HL-60/S4 (cell line): ENCODE measurements around the gene PDZD8.

ENCODE experiments used
- in situ Hi-C: fragments of 300-500 bp; cut with MboI; formaldehyde crosslinking; loops from 2 replicates; pipeline ENCODE4 v1.14.3; 2022; ENCODE audit warnings: low sequenced_read_pairs

Gene PDZD8

DNA sequence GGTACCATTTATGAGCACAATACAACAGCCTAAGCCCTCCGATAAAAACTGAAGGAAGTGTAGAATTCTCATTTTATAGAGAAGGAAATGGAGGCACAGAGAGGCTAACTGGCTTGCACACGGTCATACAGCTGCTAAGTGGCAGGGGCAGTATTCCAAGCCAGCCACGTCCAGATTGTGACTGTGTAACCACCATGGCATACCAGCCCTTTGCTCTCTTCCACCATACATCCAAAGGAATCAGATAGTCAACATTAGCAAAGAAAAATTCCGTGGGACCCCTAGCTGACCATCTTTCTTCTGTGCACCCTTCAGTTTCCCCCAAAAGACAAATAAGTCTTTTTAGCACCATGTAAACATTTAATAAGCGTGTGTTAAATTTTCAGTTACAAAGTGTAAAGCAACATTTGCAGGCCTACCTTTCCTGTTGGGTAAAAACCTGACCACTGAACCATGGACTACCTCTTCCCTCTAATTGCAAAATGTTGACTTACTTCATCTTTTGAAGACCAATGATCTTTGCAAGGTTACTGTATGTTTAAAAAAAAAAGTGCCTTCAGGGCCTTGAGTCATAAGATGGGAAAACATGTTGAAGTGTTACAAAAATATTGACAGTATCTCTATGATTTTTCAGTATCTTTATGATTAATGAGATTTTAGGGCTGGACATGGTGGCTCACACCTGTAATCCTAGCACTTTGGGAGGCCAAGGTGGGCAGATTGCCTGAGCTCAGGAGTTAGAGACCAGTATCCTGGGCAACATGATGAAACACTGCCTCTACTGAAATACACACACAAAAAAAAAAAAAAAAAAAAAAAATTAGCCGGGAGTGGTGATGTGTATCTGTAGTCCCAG is 24.3 kb upstream of the PDZD8 start:
- in situ Hi-C loops = no loop called here

DNA sequence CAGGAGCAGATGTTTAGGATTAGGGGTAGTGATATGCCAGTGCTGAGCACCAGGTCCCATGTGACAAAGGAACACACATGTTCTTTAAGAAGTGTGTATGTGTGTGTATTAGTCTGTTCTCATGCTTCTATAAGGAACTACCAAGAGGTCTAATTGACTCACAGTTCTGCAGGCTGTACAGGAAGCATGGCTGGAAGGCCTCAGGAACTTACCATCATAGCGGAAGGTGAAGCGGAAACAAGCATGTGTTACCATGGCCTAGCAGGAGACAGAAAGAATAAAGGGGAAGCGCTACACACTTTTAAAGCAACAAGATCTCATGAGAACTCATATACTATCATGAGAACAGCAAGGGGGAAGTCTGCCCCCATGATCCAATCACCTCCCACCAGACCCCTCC is 22.8 kb upstream of the PDZD8 start:
- in situ Hi-C loops = no loop called here

DNA sequence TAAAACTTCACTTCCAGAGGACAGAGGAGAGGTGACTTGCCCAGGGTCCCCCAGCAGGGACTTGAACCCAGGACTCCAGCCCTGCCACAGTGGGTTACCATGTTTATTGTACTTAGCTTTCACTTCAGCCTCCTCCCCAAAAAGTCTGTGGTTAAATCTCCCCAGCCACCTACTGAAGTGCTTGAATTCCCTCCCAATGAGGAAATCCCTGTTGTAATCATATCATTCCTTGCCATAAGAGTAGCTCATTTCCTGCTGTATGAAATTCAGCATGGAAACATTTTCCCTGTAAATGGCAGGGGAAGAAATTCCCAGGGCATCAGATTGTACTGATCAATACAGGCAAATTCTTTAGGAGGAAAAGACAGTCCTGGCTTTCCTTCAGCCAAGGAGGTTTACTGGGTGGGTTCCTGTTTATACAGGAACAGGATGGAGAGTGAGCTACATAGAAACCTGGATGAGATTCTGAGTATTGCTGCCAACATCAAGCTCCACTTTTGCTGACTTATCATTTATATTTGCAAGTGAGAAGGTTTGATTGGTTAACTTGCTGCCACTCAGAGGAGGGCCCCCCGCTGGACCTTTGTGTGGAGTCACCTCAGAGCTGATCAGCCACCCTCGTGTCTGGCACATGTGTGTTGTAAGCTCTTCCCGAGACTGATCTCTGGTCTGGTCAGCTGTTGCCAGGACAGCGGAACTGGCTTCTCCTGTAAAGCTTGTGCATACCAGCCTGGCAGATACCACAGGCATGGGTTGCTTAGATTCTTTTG is 16.4 kb upstream of the PDZD8 start:
- in situ Hi-C loops = no loop called here

DNA sequence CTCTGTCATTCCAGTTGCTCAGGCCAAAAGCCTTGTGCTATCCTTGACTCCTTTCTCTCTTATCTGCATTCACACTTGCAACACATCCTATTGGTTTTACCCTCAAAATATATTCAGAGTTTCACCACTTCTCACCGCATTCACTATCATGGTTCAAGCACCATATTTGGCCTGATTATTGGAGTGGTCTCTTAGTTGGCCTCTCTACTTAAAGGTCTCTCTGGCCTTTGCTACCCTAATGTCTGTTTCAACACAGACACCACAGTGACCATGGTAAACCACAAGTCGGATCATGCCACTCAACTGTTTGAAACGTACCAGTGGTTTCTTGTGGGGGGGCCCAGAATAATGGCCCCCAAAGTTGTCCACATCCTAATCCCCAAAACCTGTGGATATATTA is 15.2 kb upstream of the PDZD8 start:
- in situ Hi-C loops = no loop called here

DNA sequence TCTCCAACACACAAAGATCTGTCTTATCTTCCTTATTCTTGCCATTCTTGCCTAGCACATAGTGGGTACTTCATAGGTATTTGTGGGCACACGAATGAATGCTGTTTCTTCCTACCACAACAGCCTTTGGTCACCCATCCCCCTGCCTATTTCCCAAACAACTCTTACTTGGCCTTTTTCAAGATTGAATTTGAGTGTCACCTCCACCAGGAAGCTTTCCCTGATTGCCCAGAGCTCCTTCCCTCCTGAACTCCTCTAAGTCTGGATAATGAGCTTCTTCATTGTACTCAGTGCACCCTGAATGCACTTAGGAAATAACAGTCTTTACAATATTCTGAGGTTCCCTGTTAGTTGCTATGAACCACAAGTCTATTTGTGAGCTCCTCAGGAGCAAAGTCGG is 11.6 kb upstream of the PDZD8 start:
- in situ Hi-C loops = no loop called here

DNA sequence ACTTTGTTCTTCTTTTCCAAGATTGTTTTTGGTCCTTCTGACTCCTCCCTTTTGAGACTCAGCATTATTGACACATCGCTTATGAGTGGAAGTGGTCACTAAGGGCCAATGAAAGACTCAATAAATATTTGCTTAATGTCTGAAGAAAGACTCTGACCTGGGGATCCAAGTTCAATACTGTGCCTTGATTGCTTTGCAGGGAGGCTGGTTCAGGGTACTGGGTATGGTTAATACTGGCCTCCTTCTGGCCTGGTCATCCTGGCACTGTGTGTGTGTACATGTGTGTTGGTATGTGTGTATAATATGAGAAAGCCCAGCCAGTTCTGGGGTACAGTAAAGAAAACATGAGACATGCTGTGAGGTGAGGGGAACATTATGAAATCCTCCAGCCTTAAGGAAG is 7.6 kb upstream of the PDZD8 start:
- in situ Hi-C loops = no loop called here

DNA sequence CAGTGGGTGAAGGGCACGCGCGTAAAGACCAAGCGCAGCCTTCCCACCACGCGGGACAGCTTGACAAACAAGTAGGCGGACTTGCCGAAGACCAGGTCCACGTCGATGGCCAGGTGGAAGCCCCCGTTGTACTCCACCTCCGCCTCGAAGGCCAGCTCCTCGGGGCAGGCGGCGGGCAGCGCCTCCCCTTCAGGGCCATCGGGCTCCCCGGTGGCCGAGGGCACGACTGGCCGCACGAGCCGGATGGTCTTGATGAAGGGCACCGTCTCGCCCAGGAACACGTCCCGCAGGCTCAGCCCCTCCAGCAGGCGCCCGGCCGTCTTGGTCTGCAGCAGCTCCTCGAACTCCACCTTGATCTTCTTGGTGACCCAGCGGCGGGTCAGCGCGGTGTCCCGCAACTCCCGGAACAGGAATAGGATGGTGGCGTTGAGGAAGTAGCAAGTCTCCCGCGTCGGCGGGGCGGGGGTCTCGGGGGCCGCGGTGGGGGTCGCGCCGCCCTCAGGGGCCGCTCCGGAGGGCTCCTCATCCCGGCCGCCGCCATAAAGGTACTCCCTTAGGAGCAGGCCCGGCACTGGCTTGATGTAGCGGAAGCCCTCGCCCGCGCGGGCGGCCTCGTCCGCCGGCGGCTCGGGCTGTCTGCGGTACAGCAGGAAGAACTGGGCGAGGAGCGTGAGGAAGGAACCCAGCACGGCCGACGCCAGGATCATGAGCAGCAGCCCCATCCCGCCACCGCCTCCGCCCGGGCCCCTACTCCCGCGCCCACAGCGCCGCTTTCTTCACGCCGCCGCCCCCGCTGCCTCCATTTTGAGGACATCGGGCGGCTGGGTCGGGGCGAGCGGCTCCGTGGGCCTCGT is 507 bp downstream of the PDZD8 start:
- in situ Hi-C loops = no loop called here

DNA sequence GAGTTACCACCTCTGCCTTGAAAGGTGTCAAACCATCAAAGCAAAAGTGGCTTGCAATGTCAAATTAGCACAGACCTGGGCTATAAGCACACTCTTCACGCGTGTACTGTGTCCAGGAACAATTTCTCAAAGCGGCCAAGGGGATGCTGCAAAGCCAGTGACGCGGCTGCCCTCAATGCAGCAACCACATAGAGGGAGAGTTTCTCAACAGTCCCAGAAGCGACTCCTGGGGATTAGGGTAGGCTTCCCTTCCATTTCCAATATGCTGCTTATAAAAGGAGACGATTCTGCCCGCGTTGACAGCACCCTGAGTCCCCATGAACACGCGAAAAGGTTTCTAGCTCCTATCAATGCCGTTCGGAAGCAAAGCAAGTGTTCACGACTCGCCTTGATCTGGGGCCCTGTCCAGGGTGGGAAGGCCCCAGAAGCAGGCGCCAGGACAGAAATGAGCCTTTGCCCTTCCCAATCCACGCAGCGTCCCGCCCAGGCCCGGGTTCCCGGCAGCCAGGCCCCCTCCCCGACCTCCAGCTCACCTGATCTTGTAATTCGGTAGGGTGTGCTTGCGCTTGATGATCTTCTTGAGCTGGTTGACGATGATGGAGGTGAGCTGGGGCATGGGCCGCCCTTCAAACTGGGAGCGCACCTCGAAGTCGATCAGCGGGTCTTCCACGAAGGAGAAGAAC is 1.3 kb downstream of the PDZD8 start:
- in situ Hi-C loops = no loop called here

DNA sequence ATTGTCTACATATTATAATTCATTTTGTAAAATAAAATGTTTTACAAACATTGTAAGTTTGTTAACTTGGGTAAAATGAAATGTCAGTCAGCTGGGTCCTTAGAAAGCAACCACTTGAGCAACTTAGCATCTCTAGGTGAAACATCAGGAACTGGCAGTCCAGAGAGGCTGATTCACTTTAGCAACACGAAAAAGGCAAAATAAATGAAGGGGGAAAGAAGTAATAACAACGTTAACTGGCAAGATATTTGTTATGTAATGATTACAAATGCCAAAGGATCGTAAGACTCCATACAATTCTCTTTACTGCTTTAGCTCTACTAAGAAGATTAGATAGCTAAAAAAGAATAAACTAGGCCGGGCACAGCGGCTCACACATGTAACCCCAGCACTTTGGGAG is 5.0 kb downstream of the PDZD8 start:
- in situ Hi-C loops = no loop called here

DNA sequence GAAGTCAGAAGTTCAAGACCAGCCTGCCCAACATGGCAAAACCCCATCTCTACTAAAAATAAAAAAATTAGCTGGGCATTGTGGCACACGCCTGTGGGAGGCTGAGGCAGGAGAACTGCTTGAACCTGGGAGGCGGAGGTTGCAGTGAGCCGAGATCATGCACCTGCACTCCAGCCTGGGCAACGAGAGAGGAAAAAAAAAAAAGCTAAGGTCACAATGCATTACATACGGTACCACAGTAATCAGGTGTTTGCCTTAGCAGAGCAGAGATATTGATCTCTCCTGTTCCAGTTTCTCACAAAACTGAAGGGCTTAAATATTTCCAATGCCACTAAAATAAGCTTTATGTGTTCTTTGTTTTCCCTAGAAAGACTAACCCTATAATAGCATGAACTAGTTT is 7.5 kb downstream of the PDZD8 start:
- in situ Hi-C loops = no loop called here

DNA sequence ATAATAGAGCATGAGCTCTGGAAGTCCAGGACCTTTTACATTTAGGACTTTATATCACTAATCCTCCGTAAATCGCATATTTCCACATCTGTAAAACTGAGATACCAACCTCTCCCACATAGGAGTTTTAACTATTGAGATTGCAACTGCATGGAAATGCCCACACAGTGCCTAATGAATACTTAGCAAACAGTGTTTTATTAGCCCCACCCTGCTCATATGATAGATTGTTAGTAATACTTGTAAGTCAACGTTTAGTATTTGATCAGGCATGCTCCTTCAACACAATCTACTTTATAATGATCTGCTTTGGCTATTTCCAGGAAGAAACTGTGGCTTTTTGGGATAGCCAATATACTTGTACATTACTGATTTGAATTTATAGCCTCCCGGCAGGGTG is 8.5 kb downstream of the PDZD8 start:
- in situ Hi-C loops = no loop called here

DNA sequence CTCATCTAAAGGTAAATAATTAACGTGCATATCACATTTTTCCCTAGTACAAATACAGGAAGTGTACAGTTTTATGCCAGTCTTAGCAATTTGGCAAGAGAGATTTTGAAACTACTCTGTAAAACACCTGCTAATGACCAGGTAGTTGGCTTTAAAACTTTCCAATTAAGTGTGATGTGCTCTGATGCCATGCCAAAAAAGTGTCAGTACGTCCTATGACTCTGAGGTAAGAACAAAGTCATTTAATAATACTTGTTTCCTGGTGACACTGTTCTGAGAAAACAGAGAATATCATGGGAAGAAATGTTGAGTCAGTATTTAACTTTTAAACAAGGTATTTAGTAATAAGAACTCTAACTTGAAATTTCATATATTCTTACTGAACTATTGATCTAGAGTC is 9.6 kb downstream of the PDZD8 start:
- in situ Hi-C loops = no loop called here

DNA sequence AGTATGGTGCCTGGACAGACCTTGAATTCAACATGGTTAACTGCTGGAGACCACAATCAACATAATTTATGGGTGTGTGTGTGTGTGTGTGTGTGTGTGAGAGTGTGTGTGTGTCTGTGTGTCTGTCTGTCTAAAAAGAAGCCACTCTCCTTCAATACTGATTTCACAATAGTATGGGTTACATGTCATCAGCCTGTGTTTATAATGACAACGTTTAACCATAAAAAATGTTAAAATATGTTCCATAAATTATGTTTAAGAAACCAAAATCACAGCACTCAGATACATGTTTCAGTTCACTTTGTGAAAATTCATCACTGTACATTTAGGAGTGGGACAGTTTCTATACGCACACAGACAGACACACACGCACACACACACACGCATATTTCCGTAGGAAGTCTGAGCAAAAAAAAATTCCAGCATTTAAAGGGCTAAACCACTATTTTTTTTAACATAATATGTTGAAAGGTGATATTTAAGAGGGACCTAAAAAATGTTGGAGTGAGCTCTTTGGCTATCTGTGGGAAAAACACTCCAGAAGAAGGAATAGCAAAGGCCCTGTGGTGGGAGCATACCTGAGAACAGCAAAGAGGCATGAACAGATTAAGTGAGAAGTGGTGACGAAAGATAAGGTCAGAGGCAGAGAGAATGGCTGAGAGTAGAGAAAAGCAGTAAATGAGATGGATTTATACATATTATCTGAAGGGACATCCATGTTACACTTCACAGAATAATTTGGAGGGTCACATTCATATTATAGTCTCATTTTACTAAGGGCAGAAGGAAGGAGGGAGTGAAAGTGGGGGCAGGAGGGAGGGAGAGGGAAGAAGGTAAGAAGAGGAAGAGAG is 10.9 kb downstream of the PDZD8 start:
- in situ Hi-C loops = no loop called here

DNA sequence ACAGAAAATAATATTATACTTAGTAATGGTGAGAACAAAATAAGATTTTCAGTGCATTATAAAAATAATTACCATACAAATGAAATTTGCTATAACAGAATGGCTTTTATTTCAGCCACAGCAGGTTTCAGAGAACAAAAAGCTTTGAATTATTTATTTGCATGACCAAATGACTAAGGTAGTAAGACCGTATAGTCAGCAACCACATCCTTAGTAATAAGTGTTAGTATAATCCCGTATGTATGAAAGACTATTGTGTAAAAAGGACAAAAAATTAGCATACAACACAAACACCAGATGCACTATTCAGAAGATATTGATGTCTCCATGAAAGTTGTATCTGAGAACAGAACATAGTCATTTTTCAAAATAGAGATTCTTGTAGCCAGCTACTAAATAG is 12.2 kb downstream of the PDZD8 start:
- in situ Hi-C loops = no loop called here

DNA sequence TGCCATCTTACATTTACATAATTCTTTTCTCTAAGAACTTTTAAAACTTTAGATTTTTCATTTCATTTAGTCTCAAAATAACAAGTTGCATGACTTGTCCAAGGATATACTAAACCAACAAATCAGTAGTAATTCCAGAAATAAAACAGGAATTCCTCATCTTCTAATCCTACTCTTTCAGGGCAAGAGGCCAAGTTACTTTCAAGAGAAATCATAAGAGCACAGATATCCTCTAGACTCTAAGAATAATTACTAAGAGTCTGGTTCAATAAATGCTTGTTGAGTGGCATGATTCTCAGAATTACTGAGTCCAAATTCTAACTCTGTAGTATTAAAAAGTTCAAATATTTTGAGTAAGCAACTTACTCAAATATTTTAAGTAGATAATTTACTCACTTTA is 12.9 kb downstream of the PDZD8 start:
- in situ Hi-C loops = no loop called here

DNA sequence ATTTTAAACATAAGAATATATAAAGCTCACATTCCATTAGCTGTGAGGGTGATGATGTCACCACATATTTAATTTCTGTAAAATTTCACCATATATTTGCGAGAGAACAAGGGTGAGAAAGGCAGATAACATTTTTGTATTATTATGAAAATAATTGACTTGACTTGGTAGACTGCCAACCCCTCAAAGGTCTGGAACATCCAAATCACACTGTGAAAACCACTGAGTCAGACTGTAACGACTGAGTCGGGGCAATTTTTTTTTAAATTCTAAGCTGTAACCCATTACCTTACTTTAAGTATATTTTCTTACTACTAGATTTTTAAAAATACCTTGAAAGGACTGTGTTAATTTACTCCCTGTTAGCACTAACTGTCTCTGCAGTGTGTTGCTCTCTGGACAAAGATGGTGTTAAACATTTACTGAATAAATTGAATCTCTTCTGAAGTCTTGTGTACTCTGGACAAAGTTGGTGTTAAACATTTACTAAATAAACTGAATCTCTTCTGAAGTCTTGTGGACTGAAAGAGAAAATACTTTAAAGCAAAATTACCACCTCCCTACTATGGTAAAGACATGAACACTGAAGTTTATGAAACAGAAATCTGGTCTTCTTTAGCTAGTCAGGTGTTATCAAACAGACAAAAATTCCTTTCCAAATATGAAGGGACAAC is 14.1 kb downstream of the PDZD8 start:
- in situ Hi-C loops = no loop called here

DNA sequence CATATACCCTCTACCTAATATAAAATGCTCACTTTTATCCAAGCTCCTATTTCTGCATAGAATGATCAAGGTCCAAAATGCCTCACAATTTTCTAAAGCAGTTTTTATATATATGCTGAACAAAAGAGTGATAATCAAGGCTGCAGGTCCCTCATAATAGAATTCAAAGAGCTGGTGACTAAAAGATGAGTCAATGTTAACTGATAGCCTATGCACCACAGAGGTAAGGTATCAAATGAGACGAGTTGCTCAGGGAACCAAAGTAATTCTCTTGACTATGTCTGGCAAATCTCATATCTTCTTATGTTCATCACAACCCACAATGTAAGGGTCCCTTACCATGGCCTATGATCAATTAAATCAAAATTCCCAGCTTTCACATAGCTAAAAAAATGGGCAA is 15.2 kb downstream of the PDZD8 start:
- in situ Hi-C loops = no loop called here

DNA sequence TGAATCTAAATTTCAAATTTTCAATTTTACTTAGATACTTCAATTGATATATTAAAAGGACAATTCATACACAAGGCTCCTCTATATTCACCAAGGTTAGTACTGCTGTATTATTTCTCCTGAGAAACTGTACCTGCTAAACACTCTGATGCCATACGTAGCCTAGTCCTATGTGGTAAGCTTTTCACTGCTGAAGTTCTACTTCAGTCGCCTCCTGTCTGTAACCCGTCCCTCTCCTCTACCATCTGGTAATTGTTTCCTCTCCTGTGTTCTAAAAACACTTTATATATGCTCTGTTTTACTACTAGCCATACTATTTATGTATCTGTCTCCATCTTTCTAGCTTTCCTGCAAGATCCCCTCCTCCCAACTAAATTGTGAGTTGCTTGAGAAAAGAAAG is 20.2 kb downstream of the PDZD8 start:
- in situ Hi-C loops = no loop called here

DNA sequence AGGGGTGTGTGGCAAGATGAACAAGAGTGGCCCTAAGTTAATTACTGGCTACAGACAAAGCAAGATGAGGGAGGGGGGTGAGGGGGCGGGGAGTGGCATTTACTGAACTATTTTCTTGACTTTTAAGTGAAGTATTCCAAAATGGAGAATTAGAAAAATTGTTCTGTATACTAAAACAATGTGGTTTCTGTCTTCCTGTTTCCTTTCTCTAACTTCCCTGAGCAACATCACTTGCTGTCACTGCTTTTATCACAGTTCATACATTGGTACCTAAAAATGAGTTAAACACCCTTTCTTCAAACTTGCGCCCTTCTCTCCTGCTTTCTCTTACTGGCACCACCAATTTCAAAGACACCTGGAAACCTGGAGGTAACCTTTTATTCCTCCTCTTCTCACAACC is 21.6 kb downstream of the PDZD8 start:
- in situ Hi-C loops = no loop called here
